SJCRH30 (cell line): ENCODE results near the gene PCK2. TPM values are rescaled to one million over a fixed set of nuclear protein-coding genes. Genes with fewer than 3 reads are reported as not detected.
"Not testable (repeated sequence)": the region's sequence is repeated elsewhere in the genome, so short reads cannot be mapped to it uniquely, and the experiment has no call there.

Experiments used
- DNase-seq, 2 experiments: peaks; one replicate each; pipeline ENCODE4 v3.0.0-alpha.2; 2015 to 2020
- H3K27ac ChIP-seq: fragments of 250-450 bp; sonication (Bioruptor Pico); 2 replicates; pipeline ENCODE4 v1.5.1; 2020; ENCODE audit warnings: mild to moderate bottlenecking, moderate library complexity
- H3K27me3 ChIP-seq: fragments of 250-450 bp; sonication (Bioruptor Pico); 2 replicates; pipeline ENCODE4 v1.5.1; 2020; ENCODE audit warnings: mild to moderate bottlenecking, moderate library complexity
- H3K36me3 ChIP-seq: fragments of 250-450 bp; sonication (Bioruptor Pico); 2 replicates; pipeline ENCODE4 v1.5.1; 2020; ENCODE audit warnings: mild to moderate bottlenecking, moderate library complexity
- H3K4me1 ChIP-seq: fragments of 250-450 bp; sonication (Bioruptor Pico); 2 replicates; pipeline ENCODE4 v1.5.1; 2020; ENCODE audit warnings: mild to moderate bottlenecking, moderate library complexity
- H3K4me3 ChIP-seq: fragments of 250-450 bp; sonication (Bioruptor Pico); 2 replicates; pipeline ENCODE4 v1.5.1; 2020; ENCODE audit warnings: mild to moderate bottlenecking, moderate library complexity
- H3K9me3 ChIP-seq: fragments of 250-450 bp; sonication (Bioruptor Pico); replicated peaks from 2 replicates; pipeline ENCODE4 v1.5.1; 2020; ENCODE audit warnings: mild to moderate bottlenecking, moderate library complexity
- total RNA-seq: library from RNA; depleted of rRNA; stranded (reverse); fragments of >200 nt; shearing (Covaris generic); gene quantifications from 2 replicates; pipeline ENCODE4 v1.2.3, GENCODE V29; 2014; rRNA removed

Gene PCK2
- total RNA-seq = 14.9 and 16.2 TPM in 2 replicates

DNA sequence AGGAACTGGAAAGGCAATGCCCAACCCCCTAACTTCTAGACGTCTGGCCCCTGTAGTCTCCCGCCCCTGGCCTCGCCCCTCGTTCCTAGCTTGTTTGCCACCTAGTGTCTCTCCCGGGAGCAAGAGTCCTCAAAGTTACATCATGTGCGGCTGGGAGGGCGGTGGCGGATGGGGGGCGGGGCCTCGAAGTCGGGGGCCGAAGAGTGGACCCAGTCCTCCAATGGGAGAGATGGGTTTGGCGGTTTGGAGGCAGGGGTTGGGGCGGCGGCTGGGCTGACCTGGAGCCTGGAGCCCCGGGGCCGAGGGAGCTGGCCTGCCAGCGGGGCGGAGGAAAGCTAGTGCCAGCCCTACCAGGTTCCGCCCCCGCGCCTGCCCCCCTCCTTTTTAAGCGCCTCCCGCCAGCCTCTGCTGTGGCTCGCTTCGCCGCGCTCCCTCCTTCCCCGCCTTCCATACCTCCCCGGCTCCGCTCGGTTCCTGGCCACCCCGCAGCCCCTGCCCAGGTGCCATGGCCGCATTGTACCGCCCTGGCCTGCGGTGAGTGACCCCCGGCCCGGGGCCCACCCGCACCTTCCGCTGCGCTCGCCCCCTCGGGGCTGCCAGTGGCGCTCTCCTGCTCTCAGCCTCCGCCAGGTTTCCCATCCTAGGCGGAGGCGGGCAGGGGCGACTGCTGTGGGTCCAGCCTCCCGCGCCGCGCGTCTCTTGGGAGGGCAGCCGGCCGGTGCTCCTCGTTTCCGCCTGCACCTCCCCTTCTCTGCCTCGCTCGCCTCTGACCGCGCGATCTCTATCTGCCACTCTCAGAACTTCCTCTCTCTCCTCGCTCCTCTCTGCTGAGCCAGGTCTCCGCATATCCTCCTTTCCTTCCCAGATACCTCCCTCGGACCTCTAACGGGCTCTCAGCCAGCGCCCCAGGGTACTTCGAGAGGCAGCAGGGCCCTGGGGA is at the start of gene PCK2:
Gene PCK2 (plus strand): TSS at position 411 of the 940 bp plus-strand sequence. CDS start 95 bp downstream, at position 506.
- H3K27ac ChIP-seq = peak within 1 kb of the TSS; percentile 67

DNA sequence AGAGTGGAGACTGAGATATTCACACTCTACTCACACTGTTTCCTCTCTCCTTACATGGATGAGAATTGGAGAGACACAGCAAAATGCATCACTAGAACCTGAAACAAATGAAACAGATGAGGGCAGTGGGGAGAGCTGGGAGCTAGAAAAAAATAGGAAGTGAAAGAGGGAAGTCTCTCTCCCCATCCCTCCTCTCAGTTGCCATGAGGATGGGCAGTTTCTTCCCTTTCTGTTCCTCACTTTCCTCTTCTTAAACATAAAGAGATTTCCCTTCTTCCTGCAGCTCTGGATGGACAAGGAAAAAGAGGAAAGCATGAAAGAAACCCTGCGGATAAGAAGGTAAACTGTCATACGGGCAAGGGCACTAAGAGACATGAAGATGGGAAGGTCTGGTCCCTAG is 45.1 kb upstream of the PCK2 start:
- H3K4me1 ChIP-seq, H3K27me3 ChIP-seq, DNase-seq, H3K36me3 ChIP-seq, H3K27ac ChIP-seq, H3K9me3 ChIP-seq, H3K4me3 ChIP-seq: not testable (repeated sequence)

More for the DNA sequence above, at the start of gene PCK2:
- H3K4me3 ChIP-seq = peak within 1 kb of the TSS; percentile 85
- no peaks in the 10 kb centered on the region; the same call in 1 of the 2 replicates for H3K36me3 ChIP-seq
- H3K4me1 ChIP-seq = peaks cover 10% of the 10 kb centered on the region
- H3K27me3 ChIP-seq = no peaks in the 10 kb centered on the region
- no peaks in the 10 kb centered on the region for H3K9me3 ChIP-seq
- DNase-seq = peak; percentile 96

DNA sequence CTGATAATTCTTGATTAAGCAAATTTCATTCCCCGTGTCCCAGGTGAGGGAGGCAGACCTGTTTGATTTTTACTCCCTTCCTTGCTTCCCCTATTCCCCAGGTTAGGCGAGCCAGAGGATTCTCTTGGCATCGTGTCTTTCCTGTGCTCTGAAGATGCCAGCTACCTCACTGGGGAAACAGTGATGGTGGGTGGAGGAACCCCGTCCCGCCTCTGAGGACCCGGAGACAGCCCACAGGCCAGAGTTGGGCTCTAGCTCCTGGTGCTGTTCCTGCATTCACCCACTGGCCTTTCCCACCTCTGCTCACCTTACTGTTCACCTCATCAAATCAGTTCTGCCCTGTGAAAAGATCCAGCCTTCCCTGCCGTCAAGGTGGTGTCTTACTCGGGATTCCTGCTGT is 43.4 kb upstream of the PCK2 start:
- not testable (repeated sequence) for H3K4me1 ChIP-seq, H3K27me3 ChIP-seq, H3K9me3 ChIP-seq, H3K27ac ChIP-seq, H3K36me3 ChIP-seq, DNase-seq, H3K4me3 ChIP-seq

DNA sequence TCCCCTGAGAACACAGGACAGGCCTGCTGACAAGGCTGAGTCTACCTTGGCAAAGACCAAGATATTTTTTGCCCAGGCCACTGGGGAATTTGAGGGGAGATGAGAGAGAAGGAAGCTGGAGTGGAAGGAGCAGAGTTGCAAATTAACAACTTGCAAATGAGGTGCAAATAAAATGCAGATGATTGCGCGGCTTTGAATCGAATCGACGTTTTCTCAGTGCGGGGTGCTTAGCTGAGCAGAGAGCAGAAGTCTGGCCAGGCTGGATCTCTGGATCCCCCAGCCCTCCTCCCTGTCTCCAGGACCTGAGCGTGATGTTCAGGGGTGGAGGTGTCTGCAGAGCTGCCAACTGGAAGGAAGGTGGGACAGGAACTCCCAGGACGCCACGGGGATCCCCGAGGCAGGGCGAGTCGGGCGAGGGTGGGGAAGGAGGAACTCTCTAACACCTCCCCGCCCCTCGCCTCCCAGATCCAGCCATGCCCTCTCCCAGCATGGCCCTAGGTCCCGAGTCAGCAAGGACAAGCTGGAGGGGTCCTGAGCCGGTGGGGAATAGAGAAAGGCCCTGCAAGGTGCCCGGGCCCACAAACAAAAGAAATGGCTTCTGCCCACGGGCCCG is 42.8 kb upstream of the PCK2 start:
- H3K4me3 ChIP-seq = peak overlapping the region; percentile 62
- no peak for DNase-seq
- no peaks in the 10 kb centered on the region for H3K36me3 ChIP-seq
- no peak overlapping the region for H3K27ac ChIP-seq
- no peaks in the 10 kb centered on the region; the same call in 1 of the 2 replicates for H3K4me1 ChIP-seq
- no peaks in the 10 kb centered on the region for H3K27me3 ChIP-seq
- no peaks in the 10 kb centered on the region for H3K9me3 ChIP-seq

DNA sequence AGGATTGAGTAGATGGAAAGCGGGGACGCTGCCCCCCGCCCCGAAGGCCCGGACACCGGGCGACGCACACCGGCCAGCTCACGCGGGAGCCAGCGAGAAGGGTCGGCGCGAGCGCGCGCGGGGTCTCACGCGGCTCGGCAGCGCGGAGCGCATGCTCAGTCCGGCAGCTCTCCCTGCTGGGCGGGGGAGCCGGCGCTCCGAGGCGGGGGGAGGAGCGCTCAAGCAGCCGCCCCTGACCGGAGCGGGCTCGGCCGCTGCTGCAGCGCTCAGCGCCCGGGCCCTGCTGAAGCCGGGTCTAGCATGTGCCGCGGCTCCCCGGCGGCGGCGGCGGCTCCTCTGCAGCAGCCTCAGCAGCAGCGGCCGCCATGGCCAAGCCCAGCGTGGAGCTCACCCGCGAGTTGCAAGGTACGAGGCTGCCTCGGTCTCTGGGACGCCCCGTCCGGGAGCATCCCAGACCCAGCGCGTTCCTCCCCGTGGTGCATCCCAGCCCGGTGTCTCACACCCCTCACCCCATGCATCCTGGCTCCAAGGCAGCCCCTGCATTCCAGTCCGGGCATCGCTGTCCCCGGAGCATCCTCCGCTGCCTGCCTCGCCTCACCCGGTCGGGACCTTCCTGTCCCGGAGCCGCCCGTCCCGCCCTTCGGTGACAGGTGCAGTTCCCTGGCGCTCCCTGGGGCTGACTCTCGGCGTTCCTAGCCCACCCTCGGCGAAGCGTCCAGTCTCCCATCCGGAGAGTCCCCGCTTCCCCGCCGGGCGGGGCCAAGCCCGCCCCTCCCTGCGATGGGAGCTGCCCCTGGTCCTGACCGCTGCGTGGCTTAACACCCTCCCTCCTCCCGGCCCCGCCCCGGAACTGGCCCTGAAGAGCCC is 42.1 kb upstream of the PCK2 start, which contains the start of gene CARMIL3:
Gene CARMIL3 (plus strand): TSS at position 221 of the 867 bp plus-strand sequence. CDS start 145 bp downstream, at position 366.
- Histone ChIP-seq H3K4me1 (no peaks in the 10 kb centered on the region; the same call in 1 of the 2 replicates), H3K27ac (no peak within 1 kb of the TSS), H3K36me3 (no peaks in the 10 kb centered on the region), H3K9me3 (no peaks in the 10 kb centered on the region), H3K4me3 (peak within 1 kb of the TSS; percentile 62), H3K27me3 (no peaks in the 10 kb centered on the region)
- peak; percentile 81 to 83 for DNase-seq

DNA sequence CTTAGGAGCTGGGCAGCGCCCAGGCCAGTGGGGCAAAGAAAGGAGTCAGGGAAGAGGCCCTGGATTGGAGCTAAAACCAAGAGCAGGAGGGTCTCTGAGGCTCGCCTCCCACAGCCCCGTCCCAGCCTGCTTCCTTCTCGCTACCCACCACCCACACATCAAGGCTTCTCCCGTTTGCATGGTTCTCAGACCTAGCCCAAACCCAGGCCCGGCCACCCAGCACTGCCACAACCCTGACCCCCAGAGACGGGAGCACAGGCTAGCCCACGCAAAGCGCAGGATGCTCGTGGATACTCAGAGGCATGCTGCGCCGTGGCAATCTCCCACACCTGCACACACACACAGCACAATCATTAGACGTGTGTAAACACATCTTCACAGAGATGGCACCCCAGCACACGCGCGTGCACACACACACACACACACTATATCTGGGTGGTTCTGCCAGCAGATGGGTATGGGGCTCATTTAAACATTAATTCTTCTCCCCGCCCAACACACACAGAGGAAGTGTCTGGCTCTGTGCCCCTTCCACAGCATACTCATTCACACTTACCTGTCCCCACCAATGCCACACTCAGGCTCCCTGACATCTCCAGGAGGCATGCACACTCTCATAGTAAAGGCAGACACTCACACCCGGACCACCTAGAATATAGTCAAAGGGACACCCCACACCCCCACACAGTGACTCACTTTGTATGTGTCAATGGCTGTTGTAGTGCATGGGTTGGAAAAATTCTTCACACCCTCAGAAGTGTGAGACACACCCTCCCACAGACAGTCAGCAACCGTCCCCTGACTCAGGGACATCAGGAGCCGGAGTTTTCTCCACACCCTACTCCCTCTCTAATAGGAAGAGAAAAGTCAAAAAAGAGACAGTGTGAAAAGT is 41.2 kb upstream of the PCK2 start:
- Histone ChIP-seq H3K4me1 (no peaks in the 10 kb centered on the region; the same call in 1 of the 2 replicates), H3K27ac (no peak overlapping the region), H3K27me3 (no peaks in the 10 kb centered on the region), H3K9me3 (no peaks in the 10 kb centered on the region), H3K36me3 (no peaks in the 10 kb centered on the region), H3K4me3 (peak overlapping the region; percentile 62)
- DNase-seq = no peak

DNA sequence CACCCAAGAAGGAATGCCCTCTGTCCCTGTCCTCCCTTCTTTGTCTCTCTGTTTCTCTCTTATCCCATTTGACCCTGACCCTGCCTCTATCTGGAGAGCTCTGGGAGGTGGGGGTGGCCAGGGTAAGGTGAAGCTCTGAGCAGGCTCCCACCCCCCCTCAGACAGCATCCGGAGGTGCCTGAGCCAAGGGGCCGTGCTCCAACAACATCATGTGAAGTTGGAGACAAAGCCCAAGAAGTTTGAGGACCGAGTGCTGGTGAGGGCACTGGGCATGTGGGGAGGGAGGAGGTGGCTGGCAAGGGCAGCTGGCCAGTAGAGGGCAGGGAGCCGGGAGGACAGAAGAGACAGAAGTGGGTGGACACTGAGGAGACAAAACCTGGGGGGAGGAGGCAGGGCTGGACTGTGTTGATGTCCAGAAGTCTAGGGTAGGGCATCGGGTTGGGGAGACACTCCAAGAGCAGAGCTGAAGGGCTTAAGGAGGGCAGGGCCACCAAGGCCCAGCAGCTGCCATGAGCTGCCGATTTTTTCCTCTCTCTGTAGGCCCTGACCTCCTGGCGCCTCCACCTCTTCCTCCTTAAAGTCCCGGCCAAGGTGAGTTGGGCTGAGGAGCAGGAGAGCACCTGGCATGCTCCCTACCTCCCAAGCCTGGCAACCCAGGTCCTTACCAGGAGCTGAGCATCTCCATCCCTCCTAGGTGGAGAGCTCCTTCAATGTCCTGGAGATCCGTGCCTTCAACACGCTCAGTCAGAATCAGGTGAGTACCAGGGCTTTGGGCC is 40.4 kb upstream of the PCK2 start:
- H3K4me1 ChIP-seq = no peaks in the 10 kb centered on the region; the same call in 1 of the 2 replicates
- H3K27me3 ChIP-seq = no peaks in the 10 kb centered on the region
- H3K9me3 ChIP-seq = no peaks in the 10 kb centered on the region
- no peaks in the 10 kb centered on the region for H3K36me3 ChIP-seq
- no peak for DNase-seq
- no peak overlapping the region for H3K27ac ChIP-seq
- H3K4me3 ChIP-seq = no peak overlapping the region

DNA sequence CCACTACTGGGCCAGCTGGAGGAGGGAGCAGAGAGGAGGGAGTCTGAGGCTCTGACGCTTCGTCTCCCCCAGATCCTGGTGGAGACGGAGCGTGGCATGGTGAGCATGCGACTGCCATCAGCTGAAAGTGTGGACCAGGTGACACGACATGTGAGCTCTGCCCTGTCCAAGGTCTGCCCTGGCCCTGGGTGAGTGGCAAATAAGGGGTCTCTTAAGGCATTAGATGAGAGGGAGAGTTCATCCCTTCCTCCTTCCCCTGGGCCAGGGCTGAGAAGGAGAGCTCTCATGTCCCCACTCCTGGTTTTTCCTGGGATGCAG is 39.8 kb upstream of the PCK2 start:
- Histone ChIP-seq H3K27ac (no peak overlapping the region), H3K4me3 (no peak overlapping the region), H3K27me3 (no peaks in the 10 kb centered on the region), H3K9me3 (no peaks in the 10 kb centered on the region), H3K4me1 (no peaks in the 10 kb centered on the region; the same call in 1 of the 2 replicates), H3K36me3 (no peaks in the 10 kb centered on the region)
- no peak for DNase-seq

DNA sequence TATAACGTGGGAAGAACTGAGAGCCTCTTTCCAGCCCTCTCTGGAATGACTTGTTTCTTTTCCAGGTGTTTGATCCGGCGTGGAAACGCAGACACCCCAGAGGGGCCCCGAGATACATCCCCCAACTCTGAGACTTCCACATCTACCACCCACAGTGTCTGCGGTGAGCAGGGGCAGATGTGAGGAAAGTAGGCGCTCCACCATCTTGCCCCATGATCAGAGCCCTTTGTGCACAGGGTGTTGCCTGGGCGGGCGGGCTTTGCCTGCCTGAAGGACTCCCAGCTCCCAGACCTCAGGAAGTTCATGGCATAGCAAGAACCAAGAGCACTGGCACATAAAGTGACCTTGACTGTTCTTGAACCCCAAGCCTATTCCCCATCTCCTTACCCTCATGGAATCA is 39.5 kb upstream of the PCK2 start:
- Histone ChIP-seq H3K36me3 (no peaks in the 10 kb centered on the region), H3K27me3 (no peaks in the 10 kb centered on the region), H3K4me3 (no peak overlapping the region), H3K4me1 (no peaks in the 10 kb centered on the region; the same call in 1 of the 2 replicates), H3K9me3 (no peaks in the 10 kb centered on the region), H3K27ac (no peak overlapping the region)
- DNase-seq = no peak

DNA sequence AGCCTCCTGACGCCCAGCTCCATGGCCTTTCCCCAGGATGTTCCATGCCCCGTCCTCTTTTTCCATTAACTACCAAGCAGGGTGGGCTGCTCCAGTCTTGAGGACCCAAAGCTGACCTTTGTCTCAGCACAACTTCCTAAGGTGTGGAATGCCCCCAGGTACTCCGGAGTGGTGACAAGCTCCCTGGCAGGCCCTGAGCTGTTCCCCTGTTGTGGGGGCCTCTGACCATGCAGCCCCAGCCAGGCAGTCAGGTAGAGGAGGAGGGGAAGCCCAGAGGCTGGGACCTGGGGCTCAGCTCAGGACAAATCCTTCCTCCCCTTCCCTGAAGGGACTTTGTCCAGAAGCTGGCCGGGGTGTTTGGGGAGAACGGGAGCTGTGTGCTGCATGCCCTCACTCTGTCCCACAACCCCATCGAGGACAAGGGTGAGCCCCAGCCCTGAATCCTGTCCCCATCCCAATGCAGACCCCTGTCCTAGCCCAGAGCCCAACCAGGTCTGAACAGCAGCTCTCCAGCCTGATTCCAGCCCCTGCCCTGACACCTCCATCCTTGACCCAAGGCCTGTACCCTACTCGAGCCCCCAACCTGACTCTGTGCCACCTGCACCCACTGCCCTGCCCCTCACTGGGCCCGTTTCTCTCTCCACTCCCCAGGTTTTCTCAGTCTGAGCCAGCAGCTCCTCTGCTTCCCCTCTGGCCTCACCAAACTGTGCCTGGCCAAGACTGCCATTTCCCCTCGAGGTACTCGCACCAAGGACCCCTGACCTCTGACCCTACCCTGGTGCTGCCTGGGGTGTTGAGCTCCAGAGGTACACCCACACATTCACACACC is 37.9 kb upstream of the PCK2 start:
- Histone ChIP-seq H3K27me3 (no peaks in the 10 kb centered on the region), H3K4me1 (no peaks in the 10 kb centered on the region; the same call in 1 of the 2 replicates), H3K36me3 (no peaks in the 10 kb centered on the region), H3K27ac (no peak overlapping the region), H3K4me3 (no peak overlapping the region), H3K9me3 (no peaks in the 10 kb centered on the region)
- no peak for DNase-seq

DNA sequence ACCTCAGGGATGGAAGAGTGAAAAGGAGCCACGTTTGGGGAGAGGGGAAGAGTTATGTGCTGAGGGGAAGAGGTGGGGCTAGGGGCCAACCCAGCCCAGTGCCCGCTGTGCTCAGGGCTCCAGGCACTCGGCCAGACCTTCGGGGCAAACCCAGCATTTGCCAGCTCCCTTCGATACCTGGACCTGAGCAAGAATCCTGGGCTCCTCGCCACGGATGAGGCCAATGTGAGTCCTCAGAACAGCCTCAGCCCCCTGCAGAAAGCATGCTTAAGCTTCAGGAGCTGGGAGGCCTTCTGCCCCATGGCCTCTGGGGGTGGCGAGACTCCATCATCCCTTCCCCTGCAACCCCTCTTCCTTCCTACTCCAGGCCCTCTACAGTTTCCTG is 37.3 kb upstream of the PCK2 start:
- H3K27ac ChIP-seq = no peak overlapping the region
- H3K27me3 ChIP-seq = no peaks in the 10 kb centered on the region
- no peaks in the 10 kb centered on the region for H3K4me1 ChIP-seq
- no peaks in the 10 kb centered on the region for H3K36me3 ChIP-seq
- no peak overlapping the region for H3K4me3 ChIP-seq
- DNase-seq = no peak
- H3K9me3 ChIP-seq = no peaks in the 10 kb centered on the region

DNA sequence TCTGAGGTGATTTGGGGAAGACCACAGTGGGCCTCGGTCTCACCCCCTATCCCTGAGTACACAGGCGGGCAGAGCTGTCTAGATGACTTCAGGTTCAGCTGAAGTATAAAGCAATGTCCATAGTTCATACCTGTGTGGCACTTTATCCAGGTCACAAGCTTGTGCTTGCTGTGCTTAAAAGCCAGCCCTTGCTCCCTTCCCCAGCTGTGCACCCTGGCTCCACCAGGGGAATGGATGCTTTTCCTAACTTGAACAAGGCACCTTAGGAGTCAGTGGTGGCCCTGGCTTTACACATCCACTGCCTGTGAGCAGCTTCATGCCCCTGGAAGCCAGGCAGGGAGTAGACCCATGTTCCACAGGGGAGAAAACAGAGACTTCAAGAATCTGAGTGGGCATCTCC is 36.8 kb upstream of the PCK2 start:
- DNase-seq = no peak
- Histone ChIP-seq H3K4me1 (no peaks in the 10 kb centered on the region), H3K9me3 (no peaks in the 10 kb centered on the region), H3K36me3 (no peaks in the 10 kb centered on the region), H3K27ac (no peak overlapping the region), H3K4me3 (no peak overlapping the region), H3K27me3 (no peaks in the 10 kb centered on the region)

DNA sequence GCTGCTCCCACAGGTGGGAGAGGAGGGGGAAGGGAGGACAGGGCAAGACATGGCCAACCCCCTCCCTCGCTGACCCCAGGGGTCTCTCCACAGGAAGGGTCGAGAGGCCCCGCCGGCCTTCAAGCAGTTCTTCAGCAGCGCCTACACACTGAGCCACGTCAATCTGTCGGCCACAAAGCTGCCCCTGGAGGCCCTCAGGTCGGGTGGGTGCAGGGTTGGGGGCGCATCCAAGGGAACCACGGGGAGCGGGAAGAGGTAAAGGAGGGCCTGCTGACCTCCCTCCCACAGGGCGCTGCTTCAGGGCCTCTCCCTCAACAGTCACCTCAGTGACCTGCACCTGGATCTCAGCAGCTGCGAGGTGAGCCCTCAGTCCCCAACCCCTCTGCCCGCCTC is 36.2 kb upstream of the PCK2 start:
- DNase-seq = no peak
- no peak overlapping the region for H3K27ac ChIP-seq
- no peak overlapping the region for H3K4me3 ChIP-seq
- no peaks in the 10 kb centered on the region for H3K9me3 ChIP-seq
- H3K36me3 ChIP-seq = no peaks in the 10 kb centered on the region
- H3K27me3 ChIP-seq = no peaks in the 10 kb centered on the region
- no peaks in the 10 kb centered on the region for H3K4me1 ChIP-seq
